DLD1 (cell line): ENCODE measurements around the gene TIA1.

ENCODE experiments used
- in situ Hi-C: cut with HindIII; loops from 2 replicates; pipeline ENCODE4 v1.10.0; 2017; ENCODE audit warnings: low sequenced_read_pairs

Gene TIA1

GRCh38 chr2:70161069-70161534 lies 87.3 kb downstream of the TIA1 start:
- in situ Hi-C loops, result no loop called here

GRCh38 chr2:70160545-70160944 lies 87.9 kb downstream of the TIA1 start:
- in situ Hi-C loops, result no loop called here
